ENCODE measurements around the gene RAB23.
"Not testable (repeated sequence)": the region's sequence is repeated elsewhere in the genome, so short reads cannot be mapped to it uniquely, and the experiment has no call there.

Gene RAB23

DNA sequence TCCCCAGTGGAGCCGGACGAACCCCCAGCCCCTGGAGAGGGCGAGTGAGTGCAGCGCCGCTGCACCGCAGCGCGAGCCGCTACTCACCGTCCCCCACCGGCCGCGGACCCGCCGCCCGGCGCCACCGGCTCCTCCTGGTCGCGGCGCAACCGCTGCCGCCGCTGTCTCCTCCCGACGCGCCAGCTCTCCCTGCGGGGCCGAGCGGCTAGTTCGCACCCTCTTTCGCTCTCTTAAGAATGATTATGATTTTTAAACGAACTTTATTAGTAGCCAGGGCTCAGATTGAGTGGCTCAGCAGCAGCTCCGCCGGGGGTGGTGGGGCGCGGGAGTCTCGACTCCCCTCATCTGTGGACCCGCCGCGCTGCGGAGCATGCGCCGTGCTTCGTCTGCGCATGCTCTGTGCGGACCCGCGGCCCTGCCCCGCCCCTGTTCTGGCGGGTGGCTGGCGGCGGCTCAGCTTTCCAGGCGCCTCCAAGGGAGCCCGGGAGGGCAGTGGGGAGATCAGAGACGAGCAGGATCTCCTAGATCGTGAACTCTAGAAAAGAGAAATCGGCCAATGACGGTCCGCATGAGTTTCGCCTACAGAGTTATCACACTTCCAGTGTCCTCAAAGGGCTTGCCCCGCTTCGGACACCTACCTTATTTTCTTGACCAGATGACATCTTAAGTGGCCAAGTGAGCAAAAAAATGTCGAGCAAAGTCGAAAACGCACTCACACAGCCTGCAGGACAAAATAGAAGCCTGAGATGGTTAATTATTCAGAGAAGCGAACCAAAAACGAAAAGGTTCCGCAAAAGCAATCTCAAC is at the start of gene RAB23:
Gene RAB23, minus strand, starts transcription at position 372 of the 807 bp plus-strand sequence. CDS start 11,927 bp downstream, outside the sequence.
- peak; percentile 82 to 89 for DNase-seq

DNA sequence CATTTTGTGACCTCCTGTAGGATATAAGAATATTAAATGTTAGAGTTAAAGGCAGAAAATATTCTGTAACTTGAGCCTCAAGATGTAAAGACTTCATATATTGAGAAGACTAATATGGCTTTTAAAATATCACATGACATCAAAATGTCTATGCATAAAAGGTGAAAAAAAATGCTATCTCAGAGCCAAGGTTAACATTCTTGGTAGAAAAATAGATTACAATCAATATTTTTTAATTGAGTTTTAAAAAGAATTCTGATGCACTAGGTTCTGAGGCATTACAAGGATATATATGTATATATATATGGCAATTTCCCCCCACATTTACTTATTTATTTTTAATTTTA is 46.2 kb upstream of the RAB23 start:
- no peak for DNase-seq

DNA sequence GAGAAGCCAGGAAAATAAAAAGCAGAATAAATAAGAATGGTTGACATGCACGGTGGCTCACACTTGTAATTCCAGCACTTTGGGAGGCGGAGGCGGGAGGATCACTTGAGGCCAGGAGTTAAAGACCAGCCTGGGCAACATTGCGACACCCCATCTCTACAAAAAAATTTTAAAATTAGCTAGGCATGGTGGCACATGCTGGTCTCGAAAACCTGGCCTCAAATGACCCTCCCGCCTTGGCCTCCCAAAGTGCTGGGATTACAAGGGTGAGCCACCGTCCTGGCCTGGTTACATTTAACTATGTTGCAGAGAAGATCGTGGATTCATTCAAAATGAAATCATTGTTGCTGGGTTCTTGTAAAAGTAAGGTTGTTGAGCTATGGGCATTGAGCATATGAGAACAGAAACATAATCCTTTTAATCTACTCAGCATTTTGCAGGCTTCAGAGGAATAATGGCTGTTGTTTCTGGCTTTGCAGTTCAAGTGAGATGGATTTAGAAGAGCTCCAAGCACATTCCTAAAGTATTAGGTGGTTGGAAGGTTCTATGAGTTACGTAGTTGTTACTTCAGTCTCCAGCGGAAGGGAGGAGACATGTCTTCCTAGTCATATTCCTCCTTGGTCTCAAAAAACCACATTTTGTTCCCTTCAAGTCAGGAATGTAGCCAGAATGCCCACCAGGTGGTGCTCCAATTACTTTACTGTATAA is 45.6 kb upstream of the RAB23 start:
- DNase-seq: peak; percentile 29 to 53

DNA sequence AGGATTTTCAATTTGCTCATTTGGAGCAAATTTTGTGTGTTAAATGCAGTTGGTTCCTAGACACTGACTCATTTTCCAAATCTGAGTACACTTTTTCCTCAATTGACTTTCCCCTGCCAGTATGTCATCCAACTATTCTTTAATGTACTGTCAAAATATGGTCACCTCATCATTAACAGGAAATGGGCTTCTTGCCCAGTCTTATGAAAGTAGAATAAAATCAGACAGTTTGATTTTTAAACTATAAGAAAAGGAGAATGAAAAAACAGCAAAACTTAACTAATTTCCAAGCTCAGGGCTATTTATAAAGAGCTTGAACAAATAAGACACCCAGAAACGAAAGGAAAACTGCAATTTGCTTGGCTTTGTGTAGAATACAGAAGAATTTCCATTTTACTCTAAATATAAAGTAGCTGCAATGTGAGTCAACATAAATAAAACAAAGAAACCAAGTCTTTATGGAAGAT is 43.7 kb upstream of the RAB23 start:
- no peak for DNase-seq

DNA sequence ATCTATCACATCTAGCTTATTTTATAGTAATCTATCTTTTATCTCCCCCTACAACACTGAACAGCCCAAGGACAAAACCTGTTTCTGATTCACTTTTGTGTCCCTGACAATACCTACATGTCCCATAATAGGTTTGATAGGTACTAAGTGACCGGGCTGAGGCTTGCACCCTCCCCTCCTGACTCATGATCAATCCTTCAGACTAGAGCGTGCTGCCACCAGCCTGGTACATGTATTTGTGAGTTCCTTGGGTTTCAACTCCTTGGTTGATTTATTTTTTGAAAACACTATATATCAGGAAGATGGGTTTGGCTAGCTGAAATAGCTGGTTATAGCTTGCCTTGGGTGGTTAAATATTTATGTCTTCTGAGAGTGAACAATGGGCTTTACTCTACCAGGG is 41.6 kb upstream of the RAB23 start:
- no peak for DNase-seq

DNA sequence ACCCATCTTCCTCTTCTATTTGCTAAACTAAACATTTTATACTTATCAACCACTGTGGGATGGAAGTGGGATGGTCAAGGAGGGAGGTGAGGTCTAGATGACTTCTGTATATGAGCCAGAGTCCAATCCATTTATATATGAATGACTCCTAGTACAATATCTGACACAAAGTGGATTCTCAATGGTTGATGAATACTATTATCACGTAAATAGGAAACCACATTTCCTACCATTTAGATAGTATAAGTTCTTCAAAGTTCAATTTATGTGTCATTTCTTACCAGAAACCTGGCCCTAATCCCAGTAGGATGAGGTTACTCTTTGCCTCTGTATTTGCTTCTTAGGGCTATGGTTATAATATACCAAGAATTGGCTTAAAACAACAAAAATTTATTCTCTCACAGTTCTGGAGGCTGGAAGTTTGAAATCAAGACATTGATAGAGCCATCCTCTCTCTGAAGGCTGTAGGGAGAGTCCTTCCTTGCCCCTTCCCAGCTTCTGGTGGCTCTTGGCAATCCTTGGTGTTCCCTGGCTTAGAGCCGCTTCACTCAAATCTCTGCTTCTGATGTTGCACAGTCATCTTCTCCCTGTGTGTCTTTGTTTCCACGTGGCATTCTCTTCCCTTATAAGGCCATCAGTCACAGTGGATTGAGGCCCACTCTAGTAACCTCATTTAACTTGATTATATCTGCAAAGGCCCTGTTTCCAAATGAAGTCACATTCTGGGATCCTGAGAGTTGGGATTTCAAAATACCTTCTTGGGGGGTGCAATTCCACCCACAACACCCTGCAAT is 41.0 kb upstream of the RAB23 start:
- DNase-seq: no peak

DNA sequence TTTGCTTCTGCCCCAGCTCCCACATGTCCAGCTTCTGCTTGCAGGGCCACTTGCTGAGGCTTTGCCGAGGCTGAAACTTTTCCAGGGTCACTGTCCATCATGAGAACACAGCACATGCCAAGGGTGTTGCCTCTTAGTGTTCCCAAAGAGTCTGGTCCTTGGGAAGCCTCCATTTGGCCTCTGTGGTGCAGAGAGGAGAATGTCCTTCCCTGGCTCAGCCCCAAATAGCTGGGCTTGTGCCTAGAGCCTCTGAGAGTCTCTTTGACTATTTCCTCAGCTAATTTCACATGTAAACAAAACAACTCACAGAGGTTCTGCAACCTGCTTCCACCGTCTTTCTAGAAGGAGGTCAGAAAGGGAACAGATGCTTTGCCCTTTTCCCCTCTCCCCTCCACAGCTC is 40.4 kb upstream of the RAB23 start:
- DNase-seq: no peak

DNA sequence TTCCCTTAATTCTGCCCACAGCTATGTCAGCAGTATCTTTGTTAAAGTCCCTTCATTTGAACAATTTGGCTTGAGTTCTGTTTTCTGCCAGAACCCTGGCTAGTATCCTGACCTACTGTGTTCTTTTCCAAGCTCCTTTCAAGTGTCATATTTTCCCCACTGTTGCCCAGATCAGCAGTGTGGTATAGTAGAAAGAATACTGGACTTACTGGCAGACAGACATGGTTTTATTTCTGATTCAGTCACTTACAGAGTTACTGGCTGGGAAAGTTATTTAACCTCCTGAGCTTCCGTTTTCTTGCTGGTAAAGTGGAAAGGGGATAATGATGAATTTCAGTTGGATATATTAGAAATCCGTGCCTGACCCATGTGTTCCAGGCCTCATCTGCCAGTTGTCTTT is 39.8 kb upstream of the RAB23 start:
- DNase-seq: no peak

DNA sequence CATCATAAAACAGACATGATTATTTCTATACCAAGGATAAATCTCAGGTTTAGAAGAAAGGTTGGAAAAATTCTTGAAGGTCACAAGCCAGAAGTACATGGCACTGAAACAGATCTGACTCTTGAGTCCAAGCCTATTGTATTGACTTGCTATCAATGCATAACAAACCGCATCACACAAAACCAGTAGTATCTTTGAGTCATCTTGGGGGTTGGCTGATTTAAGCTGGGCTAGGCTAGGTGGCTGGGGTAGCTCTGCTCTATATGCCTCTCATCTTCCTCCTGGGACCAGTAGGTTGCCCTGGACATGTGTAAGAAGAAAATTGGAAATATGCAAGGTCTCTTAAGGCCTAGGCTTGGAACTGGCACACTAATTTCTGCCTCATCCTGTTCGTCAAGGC is 37.0 kb upstream of the RAB23 start:
- DNase-seq: no peak

DNA sequence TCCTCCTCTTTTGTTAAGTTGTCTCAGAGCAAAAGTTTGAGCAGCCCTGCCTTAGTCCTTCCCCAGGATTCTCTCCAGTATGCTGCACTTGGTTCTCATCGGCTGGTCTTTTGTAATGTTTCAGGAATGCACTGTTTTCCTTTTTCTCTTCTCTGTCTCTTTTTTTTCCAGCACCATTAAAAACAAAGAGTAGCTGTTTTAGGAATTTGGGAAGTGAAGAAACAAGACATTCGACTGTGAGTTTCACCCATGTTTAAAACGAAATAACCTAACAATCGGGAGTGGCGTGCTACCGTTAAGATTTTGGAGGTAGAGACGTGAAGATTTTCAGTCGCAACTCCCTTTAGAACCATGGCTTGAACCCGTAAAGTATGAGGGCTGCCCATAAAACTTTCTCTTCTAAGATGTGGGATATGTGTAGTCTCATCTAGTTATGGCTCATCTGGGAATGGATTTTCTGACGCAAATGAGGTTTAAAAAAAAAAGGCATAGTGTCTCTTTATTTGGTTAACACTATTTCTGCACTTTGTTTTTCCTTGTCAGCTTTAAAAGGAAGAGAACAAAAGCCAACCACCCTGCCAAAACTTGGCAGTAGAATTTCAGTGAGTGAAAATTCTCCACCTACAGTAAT is 35.9 kb upstream of the RAB23 start:
- no peak for DNase-seq

DNA sequence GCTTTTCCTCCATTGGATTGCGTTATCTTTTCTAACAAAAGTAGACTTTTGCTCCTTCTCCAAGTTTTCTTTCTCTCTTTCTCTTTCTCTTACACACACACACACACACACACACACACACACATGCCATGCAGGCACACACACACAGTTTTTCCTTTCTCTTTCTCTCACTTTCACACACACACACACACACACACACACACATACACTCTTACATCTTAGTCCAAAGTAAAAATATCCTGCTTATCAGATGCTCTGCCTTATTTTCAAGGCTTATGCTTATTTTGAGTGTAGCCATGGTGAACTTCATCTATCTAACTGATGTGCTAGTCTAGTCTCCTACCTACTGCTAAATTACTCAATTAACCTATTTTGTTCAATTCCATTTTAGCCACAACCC is 34.4 kb upstream of the RAB23 start:
- no peak for DNase-seq

DNA sequence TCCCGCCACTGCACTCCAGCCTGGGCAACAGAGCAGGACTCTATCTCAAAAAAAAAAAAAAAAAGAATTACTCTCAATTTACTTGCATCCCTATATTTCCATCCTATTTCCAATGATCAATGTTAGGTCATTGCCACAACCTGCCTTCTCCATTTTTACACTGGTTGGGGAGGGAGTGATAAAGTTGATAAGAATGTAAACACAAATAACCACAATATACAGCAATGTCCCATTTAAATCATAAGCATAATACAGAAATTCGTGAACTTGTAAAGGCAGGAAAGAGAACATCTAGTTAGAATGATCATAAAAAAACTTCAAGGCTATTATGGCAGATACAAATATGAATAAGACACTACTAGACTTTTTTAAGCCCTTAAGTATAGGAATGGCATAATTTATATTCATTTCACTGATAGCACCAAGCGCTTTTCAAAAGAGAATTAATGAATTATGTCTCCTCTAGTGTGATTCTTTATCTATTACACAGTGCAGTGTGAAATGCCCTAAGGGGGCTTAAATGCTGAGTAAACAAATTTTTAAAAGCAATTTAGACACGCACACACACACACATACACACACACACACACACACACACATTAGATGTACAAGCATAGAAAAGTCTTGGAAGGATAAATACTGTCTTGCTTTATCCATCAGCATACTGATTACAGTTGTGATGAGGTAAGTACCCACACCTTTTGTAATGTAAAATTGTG is 33.5 kb upstream of the RAB23 start:
- DNase-seq: no peak

DNA sequence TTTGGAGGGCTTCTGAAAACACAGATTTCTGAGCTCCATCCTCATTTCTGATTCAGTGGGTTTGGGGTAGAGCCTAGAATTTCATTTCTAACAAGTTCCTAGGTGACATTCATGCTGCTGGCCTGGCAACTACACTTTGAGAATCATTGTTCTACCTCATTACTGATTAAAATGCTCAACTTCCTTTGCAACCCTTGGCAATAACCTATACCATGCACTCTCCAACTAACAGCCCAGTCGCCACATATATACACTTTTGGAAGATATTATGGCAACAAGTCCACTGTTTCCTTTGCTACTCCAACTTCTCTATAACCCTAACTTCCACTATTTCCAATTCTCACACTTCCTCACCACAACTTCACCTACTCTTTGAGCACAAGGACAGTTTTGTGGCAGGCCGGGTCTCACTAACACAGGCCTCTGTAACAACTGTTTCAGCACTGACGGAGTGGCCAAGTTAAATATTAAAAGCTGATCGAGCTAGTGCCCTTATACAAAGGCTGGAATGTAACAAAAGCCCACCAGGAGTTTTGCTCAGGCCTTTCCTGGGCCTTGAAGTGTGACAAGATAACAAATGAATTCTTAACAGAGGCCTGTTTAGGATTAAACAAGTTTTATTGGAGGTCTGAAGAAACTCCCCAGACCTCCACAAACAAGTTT is 32.1 kb upstream of the RAB23 start:
- DNase-seq: no peak

DNA sequence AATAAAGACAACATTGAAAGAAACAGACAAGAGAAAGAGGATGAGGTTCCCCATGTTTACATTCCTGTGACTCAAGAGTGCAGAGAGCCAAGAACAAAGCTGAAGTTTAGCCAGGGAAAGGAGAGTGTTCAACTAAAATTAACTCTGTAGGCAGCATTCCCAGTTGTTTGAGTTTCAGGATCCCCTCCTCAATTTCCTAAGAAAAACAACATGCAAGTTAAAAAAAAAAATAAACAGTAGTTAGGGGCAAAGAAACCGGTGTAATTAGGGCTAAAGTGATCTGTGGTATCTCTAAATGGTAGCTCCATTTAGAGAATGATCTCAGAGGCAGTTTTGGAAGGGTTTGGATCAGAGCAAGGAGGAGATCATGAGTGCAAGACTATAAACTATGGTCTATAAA is 30.9 kb upstream of the RAB23 start:
- no peak for DNase-seq

DNA sequence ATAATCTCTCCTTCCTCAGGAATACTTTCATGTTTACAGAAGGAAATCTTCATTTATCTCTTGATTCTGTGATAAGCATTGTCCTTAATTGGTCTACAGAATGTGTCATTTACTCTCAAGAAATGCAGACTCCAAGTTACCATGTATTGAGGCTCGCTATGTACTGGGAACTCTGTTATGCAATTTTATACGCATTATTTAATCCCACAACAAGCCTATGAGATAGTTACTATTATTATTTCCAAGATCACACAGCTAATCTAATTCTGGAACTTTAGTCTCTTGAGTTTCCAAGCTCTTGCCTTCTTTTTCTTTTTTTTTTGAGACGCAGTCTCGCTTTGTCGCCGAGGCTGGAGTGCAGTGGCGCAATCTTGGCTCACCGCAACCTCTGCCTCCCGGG is 30.0 kb upstream of the RAB23 start:
- DNase-seq: no peak

DNA sequence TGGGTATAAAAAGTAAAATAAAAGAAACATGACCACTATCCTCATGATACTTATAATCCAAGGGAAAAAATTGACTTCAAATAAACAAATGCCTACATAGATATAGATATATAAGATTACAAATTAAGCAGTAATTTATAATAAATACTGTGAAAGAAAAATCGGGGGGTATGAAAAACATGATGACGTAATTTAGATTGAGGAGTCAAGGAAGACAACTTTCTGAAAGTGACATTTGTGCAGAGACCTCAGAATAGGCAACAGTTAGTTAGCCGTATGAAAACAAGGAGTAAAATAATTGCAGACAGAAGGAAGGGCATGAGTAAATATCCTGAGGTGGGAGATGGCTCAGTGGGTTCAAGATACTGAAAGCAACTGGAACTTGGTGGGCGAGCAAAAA is 28.2 kb upstream of the RAB23 start:
- DNase-seq: no peak

DNA sequence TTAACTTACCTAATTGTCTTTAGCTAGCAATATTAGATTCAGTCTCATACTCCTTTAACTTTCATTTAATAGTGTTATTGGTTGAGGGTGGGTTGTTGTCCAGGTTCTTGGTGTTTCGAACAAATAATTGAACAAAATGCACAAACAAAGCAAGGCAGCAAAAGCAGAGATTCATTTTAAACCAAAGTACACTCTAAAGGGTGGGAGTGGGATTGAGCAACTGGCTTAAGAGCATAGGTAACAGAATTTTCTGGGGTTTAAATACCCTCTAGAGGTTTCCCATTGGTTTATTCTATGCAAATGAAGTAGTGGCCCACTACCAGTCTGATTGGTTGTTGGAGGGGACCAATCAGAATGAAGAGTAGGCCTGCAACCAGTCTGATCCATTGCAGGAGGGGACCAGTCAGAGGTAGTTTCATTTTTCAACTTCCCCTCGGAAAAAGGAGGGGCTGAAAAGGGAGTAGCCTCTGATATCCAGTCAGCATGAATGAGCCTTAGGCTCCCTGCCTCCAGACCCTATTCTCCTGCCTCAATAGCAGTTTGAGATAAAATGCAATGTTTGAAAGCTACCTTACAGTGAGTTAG is 26.3 kb upstream of the RAB23 start:
- DNase-seq: no peak

DNA sequence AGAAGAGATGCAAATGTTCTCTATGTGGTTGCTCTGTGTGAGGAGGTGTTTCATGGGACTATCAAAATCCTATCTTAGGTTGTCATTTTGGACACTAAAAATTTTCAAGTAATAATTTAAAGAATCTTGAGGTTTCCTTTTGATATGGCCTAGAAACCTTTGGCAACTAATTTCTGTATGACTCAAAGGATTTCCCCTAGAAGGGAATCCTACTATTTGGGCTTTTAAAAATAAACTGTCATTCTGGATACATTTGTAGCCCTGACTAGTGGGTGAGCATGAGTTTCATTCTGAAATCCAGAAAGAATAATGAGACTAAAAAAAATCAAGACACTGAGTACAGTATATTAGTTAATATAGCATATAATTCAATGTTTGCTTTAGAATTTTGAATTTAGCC is 25.5 kb upstream of the RAB23 start:
- DNase-seq: no peak

DNA sequence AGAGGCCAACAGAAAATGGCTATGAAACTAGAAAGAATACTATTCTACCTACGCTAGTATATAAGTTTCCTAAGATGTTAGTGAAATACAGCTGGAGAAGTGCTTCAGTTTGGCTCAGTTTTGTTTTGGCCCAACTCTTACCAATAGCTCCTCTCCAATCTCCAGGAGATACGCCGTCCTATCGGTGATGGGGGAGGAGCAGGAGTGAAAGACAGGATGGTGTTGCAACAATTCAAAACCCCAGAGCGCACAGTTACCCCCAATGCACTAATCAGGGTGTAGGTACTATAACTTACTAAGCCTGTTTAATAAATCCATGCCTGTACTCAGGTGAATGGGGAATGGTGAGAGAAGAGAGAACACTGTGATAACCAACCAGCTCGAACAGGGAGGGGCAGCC is 24.2 kb upstream of the RAB23 start:
- no peak for DNase-seq

DNA sequence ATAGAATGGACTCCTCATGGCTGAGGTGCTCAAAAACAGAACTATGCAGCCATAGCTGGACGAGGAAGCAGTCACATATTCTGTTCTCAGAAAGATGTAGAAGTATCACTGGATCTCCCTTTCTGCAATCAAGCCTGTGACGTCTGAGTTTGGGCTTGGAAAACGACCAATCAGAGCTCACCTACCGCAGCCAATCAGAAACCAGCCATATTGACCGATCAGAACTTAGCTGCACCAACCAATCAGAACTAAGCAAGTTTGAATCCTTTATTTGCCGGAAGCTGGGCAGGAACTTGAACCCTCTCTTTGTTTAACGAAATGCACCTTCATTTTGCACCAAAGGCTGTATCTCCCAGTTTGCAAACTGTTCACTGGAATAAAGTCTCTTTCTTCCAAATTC is 21.8 kb upstream of the RAB23 start:
- no peak for DNase-seq

DNA sequence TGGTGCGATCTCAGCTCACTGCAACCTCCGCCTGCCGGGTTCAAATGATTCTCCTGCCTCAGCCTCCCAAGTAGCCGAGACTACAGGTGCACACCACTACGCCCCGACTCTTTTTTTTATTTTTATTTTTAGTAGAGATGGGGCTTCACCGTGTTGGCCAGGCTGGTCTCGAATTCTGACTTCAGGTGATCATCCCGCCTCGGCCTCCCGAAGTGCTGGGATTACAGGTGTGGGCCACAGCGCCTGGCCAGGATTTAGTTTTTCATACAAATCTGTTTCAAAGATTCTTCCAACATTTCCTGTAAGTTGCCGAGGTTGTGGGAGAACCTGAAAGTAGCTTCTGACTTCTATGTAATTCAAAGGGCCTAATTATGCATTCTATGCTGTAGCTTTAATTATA is 21.4 kb upstream of the RAB23 start:
- DNase-seq: not testable (repeated sequence)

DNA sequence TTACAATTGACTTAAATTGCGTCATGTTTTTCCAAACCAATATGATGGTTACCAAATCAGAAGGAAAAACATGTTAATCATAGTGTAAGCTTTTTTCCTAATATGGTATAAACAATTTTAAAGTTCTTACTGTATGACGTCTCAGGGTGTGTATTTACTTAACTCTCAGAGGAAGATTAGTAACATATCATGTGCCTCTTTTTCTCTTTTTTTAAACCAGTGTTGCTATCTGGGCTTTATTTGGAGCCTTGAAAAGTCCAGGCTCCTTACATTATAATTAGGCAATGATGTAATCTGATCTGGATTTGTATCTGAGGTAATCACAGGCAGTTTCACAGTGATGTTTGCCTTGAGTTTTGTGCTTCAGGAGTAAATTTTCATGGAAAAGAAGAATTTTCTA is 20.4 kb upstream of the RAB23 start:
- DNase-seq: no peak

All from CD4-positive, alpha-beta T cell treated with Interferon alpha-2 for 1 hour (primary cell).